ENCODE results near the gene CNTNAP2. TPM values are rescaled to one million over a fixed set of nuclear protein-coding genes. Genes with fewer than 3 reads are reported as not detected.

CNTNAP2 gene
- total and polyA plus RNA-seq, 2 of the 13 experiments (the other 11 are each of a cell fraction or from before 2014, with no cell fraction given): 0.40 to 0.42 TPM

DNA sequence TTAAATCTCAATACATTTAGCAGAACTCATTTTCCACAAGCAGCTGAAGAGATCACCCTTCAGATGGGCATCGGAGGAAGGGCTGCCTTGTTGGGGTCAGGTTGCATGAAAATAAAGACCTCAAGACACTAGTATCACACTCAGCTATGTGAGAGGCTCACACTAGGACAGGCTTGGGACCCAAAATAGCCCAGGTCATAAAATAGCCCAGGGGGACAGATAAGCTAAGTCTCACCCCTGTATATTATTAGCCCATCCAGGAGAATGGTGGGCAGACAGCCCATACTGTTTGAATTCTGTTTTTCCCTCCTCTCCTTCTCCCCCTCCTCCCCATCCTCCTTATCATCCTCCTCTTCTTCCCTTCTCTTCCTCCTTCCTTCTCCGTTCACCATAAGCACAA lies 2058.9 kb downstream of the CNTNAP2 start:
- ChIA-PET CTCF (ENCODE audit: low intra/inter-chr PET ratio, low total read pairs) (no interaction called here), POLR2A (no interaction called here)
- WGBS (ENCODE audit: low lambda C conversion rate): 4% methylated on average over 2 of the region's 2 CpGs
- BruUV-seq (replicated peaks): no TSS peak
- no peak overlapping the region for H3K9ac ChIP-seq (ENCODE audit: insufficient read depth, low read depth, low read length)
- no peak for TF ChIP-seq ZNF572 (CRISPR knock-in tag; IDR thresholded peaks at IDR 0.05)
- intact Hi-C loops (cut with micrococcal nuclease; ENCODE audit: unreplicated experiment): no loop called here
- no peaks in the 10 kb centered on the region for H3K79me2 ChIP-seq (ENCODE audit: insufficient read depth, low read length)
- H3K9me3 ChIP-seq (ENCODE audit: low read length): no peaks in the 10 kb centered on the region
- no peak for FAIRE-seq
- in situ Hi-C loops (cut with HindIII; ENCODE audit: extremely low pct_ligation_motif_present, low pct_unique_long_range_greater_than_20kb): no loop called here
- 0 out of 5 replicates have a peak, but pooled peaks cover 0 to under 1% of the 10 kb centered on the region in 2 experiments for H3K27me3 ChIP-seq (ENCODE audit: control insufficient read depth in 1 of 2, insufficient read depth in 2 of 2, low read length in 2 of 2)
- H2AFZ ChIP-seq (ENCODE audit: low read length): no peak overlapping the region
- H3K4me3 ChIP-seq (replicated peaks in 1 of 3; ENCODE audit: insufficient read depth in 1 of 3, low read depth in 2 of 3, low read length in 3 of 3): no peak overlapping the region
- no peak for DNase-seq (ENCODE audit: low spot score)
- no peak for ATAC-seq
- no peaks in the 10 kb centered on the region for H3K36me3 ChIP-seq (replicated peaks in 1 of 2; ENCODE audit: control insufficient read depth in 1 of 2, insufficient read depth in 2 of 2, low read length in 2 of 2)
- no peaks in the 10 kb centered on the region for H4K20me1 ChIP-seq (ENCODE audit: insufficient read depth, low read length)
- H3K4me2 ChIP-seq (ENCODE audit: low read depth, low read length): no peak overlapping the region
- no peak overlapping the region for H3K27ac ChIP-seq (ENCODE audit: extremely low read length, insufficient read depth, low read length)
- H3K4me1 ChIP-seq (ENCODE audit: insufficient read depth, low read length): no peaks in the 10 kb centered on the region

DNA sequence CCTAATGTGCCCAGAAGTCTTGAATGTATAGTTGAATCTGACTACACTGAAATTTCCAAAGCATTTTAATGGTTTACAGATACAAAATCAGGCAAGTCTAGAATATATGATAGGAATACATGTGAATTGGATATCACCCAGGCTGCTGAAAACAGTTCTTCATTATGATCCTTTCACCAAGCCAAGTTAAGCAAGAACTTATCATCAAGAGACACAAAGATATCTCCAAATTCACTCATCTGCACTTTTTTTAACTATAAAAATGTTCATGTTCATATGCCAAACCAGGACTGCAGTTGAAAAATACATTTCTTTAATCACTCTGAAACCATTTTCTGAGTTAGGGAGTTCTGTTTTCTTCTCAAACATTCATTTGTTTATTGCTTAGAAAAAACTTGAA lies 2061.4 kb downstream of the CNTNAP2 start:
- no peaks in the 10 kb centered on the region for H4K20me1 ChIP-seq (ENCODE audit: insufficient read depth, low read length)
- H3K4me1 ChIP-seq (ENCODE audit: insufficient read depth, low read length): no peaks in the 10 kb centered on the region
- in situ Hi-C loops (cut with HindIII; ENCODE audit: extremely low pct_ligation_motif_present, low pct_unique_long_range_greater_than_20kb) (no loop called here), intact Hi-C loops (cut with micrococcal nuclease; ENCODE audit: unreplicated experiment) (no loop called here)
- CTCF ChIA-PET (ENCODE audit: low intra/inter-chr PET ratio, low total read pairs): no interaction called here
- no peak for DNase-seq (ENCODE audit: low spot score)
- H3K4me2 ChIP-seq (ENCODE audit: low read depth, low read length): no peak overlapping the region
- no peaks in the 10 kb centered on the region for H3K36me3 ChIP-seq (replicated peaks in 1 of 2; ENCODE audit: control insufficient read depth in 1 of 2, insufficient read depth in 2 of 2, low read length in 2 of 2)
- H2AFZ ChIP-seq (ENCODE audit: low read length): no peak overlapping the region
- 0 out of 5 replicates have a peak, but pooled peaks cover 0 to 5% of the 10 kb centered on the region in 2 experiments for H3K27me3 ChIP-seq (ENCODE audit: control insufficient read depth in 1 of 2, insufficient read depth in 2 of 2, low read length in 2 of 2)
- POLR2A ChIA-PET: no interaction called here
- H3K9ac ChIP-seq (ENCODE audit: insufficient read depth, low read depth, low read length): no peak overlapping the region
- no peaks in the 10 kb centered on the region for H3K79me2 ChIP-seq (ENCODE audit: insufficient read depth, low read length)
- no peak for ATAC-seq
- H3K4me3 ChIP-seq (replicated peaks in 1 of 3; ENCODE audit: insufficient read depth in 1 of 3, low read depth in 2 of 3, low read length in 3 of 3): no peak overlapping the region
- no peak overlapping the region for H3K27ac ChIP-seq (ENCODE audit: extremely low read length, insufficient read depth, low read length)
- H3K9me3 ChIP-seq (ENCODE audit: low read length): no peaks in the 10 kb centered on the region
- FAIRE-seq: no peak
- no TSS peak for BruUV-seq (replicated peaks)
- no peak for TF ChIP-seq ZNF766 (CRISPR knock-in tag; IDR thresholded peaks at IDR 0.05; ENCODE audit: borderline replicate concordance)
- TF ChIP-seq RAD51 (IDR thresholded peaks at IDR 0.05; ENCODE audit: borderline replicate concordance): no peak
- no peak for TF ChIP-seq CAMTA2 (CRISPR knock-in tag; IDR thresholded peaks at IDR 0.05; ENCODE audit: borderline replicate concordance)
- no peak for TF ChIP-seq GABPA (IDR thresholded peaks at IDR 0.05; ENCODE audit: low read depth, low read length)
- TF ChIP-seq GABPA (CRISPR knock-in tag; IDR thresholded peaks at IDR 0.05; ENCODE audit: low read depth): no peak
- TF ChIP-seq, protein P1, sequence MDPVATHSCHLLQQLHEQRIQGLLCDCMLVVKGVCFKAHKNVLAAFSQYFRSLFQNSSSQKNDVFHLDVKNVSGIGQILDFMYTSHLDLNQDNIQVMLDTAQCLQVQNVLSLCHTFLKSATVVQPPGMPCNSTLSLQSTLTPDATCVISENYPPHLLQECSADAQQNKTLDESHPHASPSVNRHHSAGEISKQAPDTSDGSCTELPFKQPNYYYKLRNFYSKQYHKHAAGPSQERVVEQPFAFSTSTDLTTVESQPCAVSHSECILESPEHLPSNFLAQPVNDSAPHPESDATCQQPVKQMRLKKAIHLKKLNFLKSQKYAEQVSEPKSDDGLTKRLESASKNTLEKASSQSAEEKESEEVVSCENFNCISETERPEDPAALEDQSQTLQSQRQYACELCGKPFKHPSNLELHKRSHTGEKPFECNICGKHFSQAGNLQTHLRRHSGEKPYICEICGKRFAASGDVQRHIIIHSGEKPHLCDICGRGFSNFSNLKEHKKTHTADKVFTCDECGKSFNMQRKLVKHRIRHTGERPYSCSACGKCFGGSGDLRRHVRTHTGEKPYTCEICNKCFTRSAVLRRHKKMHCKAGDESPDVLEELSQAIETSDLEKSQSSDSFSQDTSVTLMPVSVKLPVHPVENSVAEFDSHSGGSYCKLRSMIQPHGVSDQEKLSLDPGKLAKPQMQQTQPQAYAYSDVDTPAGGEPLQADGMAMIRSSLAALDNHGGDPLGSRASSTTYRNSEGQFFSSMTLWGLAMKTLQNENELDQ (CRISPR knock-in tag; IDR thresholded peaks at IDR 0.05; ENCODE audit: borderline replicate concordance): no peak
- no peak for TF ChIP-seq ZBTB3 (CRISPR knock-in tag; IDR thresholded peaks at IDR 0.05; ENCODE audit: borderline replicate concordance, low read depth)
- TF ChIP-seq MIER3 (CRISPR knock-in tag; IDR thresholded peaks at IDR 0.05; ENCODE audit: borderline replicate concordance): no peak
- no peak for TF ChIP-seq HNRNPK (IDR thresholded peaks at IDR 0.05; ENCODE audit: low read depth, low read length, poor library complexity, severe bottlenecking)
- TF ChIP-seq, protein P2, sequence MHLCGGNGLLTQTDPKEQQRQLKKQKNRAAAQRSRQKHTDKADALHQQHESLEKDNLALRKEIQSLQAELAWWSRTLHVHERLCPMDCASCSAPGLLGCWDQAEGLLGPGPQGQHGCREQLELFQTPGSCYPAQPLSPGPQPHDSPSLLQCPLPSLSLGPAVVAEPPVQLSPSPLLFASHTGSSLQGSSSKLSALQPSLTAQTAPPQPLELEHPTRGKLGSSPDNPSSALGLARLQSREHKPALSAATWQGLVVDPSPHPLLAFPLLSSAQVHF (CRISPR knock-in tag; IDR thresholded peaks at IDR 0.05): no peak
- no peak for TF ChIP-seq ZNF709 (CRISPR knock-in tag; IDR thresholded peaks at IDR 0.05)
- TF ChIP-seq TBX2 (CRISPR knock-in tag; IDR thresholded peaks at IDR 0.05; ENCODE audit: borderline replicate concordance): no peak
- no peak for TF ChIP-seq FOXC1 (CRISPR knock-in tag; IDR thresholded peaks at IDR 0.05; ENCODE audit: borderline replicate concordance)
- no peak for TF ChIP-seq FOXO1 (CRISPR knock-in tag; IDR thresholded peaks at IDR 0.05)
- TF ChIP-seq, protein P3, sequence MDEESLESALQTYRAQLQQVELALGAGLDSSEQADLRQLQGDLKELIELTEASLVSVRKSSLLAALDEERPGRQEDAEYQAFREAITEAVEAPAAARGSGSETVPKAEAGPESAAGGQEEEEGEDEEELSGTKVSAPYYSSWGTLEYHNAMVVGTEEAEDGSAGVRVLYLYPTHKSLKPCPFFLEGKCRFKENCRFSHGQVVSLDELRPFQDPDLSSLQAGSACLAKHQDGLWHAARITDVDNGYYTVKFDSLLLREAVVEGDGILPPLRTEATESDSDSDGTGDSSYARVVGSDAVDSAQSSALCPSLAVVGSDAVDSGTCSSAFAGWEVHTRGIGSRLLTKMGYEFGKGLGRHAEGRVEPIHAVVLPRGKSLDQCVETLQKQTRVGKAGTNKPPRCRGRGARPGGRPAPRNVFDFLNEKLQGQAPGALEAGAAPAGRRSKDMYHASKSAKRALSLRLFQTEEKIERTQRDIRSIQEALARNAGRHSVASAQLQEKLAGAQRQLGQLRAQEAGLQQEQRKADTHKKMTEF (CRISPR knock-in tag; IDR thresholded peaks at IDR 0.05): no peak
